Neuronal stem cell (in vitro differentiated cells): ENCODE measurements around the gene SIK3.

Experiments used
- DNase-seq: peaks from one replicate; pipeline ENCODE4 v3.0.0-alpha.2; 2013; ENCODE audit warnings: low spot score
- H2AFZ ChIP-seq: one replicate; pipeline ENCODE4 v1.6.1; 2013; ENCODE audit warnings: mild to moderate bottlenecking, low read length, inconsistent platforms
- H2AK5ac ChIP-seq: 2 replicates; pipeline ENCODE4 v1.6.1; 2013; ENCODE audit warnings: low read depth, mild to moderate bottlenecking, inconsistent platforms, low read length, moderate library complexity, mixed read lengths
- H2BK120ac ChIP-seq: 2 replicates; pipeline ENCODE4 v1.6.1; 2013; ENCODE audit warnings: low read depth, mild to moderate bottlenecking, inconsistent platforms, low read length, moderate library complexity, mixed read lengths
- H2BK12ac ChIP-seq: one replicate; pipeline ENCODE4 v1.6.1; 2013; ENCODE audit warnings: low read length, inconsistent platforms
- H2BK15ac ChIP-seq: 2 replicates; pipeline ENCODE4 v1.6.1; 2013; ENCODE audit warnings: mild to moderate bottlenecking, low read length, inconsistent platforms, mixed read lengths
- H2BK5ac ChIP-seq: one replicate; pipeline ENCODE4 v1.6.1; 2013; ENCODE audit warnings: inconsistent platforms, mild to moderate bottlenecking, low read length, moderate library complexity
- H3K14ac ChIP-seq: one replicate; pipeline ENCODE4 v1.6.1; 2013; ENCODE audit warnings: low read length, inconsistent platforms
- H3K18ac ChIP-seq: 2 replicates; pipeline ENCODE4 v1.6.1; 2013; ENCODE audit warnings: low read length, inconsistent platforms
- H3K23ac ChIP-seq: 2 replicates; pipeline ENCODE4 v1.6.1; 2013; ENCODE audit warnings: low read depth, mild to moderate bottlenecking, mixed read lengths, low read length, inconsistent platforms; ENCODE audit not compliant: poor library complexity
- H3K27ac ChIP-seq: replicated peaks from 3 replicates; pipeline ENCODE4 v1.5.1; 2013; ENCODE audit warnings: low read length, inconsistent platforms
- H3K27me3 ChIP-seq, 3 experiments: 2 replicates each; pipeline ENCODE4 v1.6.1; 2013; ENCODE audit warnings: low read length in 3 of 3, mild to moderate bottlenecking in 2 of 3, inconsistent platforms in 1 of 3, low read depth in 1 of 3, mixed read lengths in 1 of 3, moderate library complexity in 1 of 3; ENCODE audit not compliant: control insufficient read depth in 3 of 3, insufficient read depth in 3 of 3
- H3K36me3 ChIP-seq, 2 donors: replicated peaks in 1 of 2; 2 replicates each; pipeline ENCODE4 v1.6.1; 2013; ENCODE audit warnings: low read length in 2 of 2; ENCODE audit not compliant: control insufficient read depth in 2 of 2, insufficient read depth in 2 of 2
- H3K4ac ChIP-seq: 2 replicates; pipeline ENCODE4 v1.6.1; 2013; ENCODE audit warnings: inconsistent platforms, mild to moderate bottlenecking, low read length, moderate library complexity
- H3K4me1 ChIP-seq, 2 donors: 1 replicate in 1 of 2; 2 replicates in 1 of 2; pipeline ENCODE4 v1.6.1; 2013; ENCODE audit warnings: low read length in 2 of 2, low read depth in 1 of 2; ENCODE audit not compliant: control insufficient read depth in 2 of 2, insufficient read depth in 1 of 2
- H3K4me2 ChIP-seq: one replicate; pipeline ENCODE4 v1.6.1; 2013; ENCODE audit warnings: mild to moderate bottlenecking, low read length, inconsistent platforms; ENCODE audit not compliant: insufficient read depth, poor library complexity, severe bottlenecking
- H3K4me3 ChIP-seq, 2 donors: 2 replicates each; pipeline ENCODE4 v1.5.1; 2013; ENCODE audit warnings: low read length in 2 of 2, mild to moderate bottlenecking in 2 of 2, inconsistent platforms in 1 of 2, moderate library complexity in 1 of 2
- H3K79me1 ChIP-seq: one replicate; pipeline ENCODE4 v1.6.1; 2013; ENCODE audit warnings: low read depth, mild to moderate bottlenecking, inconsistent platforms, low read length, moderate library complexity
- H3K9ac ChIP-seq: one replicate; pipeline ENCODE4 v1.6.1; 2013; ENCODE audit warnings: mild to moderate bottlenecking, low read depth, low read length, inconsistent platforms; ENCODE audit not compliant: poor library complexity
- H3K9me3 ChIP-seq, 2 donors: replicated peaks in 1 of 2; 2 replicates each; pipeline versions ENCODE3 to v1.6.1; 2013; ENCODE audit warnings: low read length in 2 of 2, mild to moderate bottlenecking in 2 of 2, inconsistent platforms in 1 of 2, low read depth in 1 of 2, mixed read lengths in 1 of 2, moderate library complexity in 1 of 2; ENCODE audit not compliant: control insufficient read depth in 2 of 2, insufficient read depth in 1 of 2
- H4K8ac ChIP-seq: one replicate; pipeline ENCODE4 v1.6.1; 2013; ENCODE audit warnings: low read depth, mild to moderate bottlenecking, inconsistent platforms, low read length, moderate library complexity
- H4K91ac ChIP-seq: one replicate; pipeline ENCODE4 v1.6.1; 2013; ENCODE audit warnings: low read length, low read depth, mild to moderate bottlenecking, inconsistent platforms; ENCODE audit not compliant: poor library complexity
- WGBS, 2 donors: extraction: QIAGEN DNeasy Blood & Tissue Kit; methylation state at CpG; one replicate each; pipeline ENCODE4 v1.1.7; 2013; ENCODE audit warnings: missing lambda C conversion rate in 2 of 2, mixed read lengths in 1 of 2; ENCODE audit not compliant: insufficient read length in 2 of 2, insufficient replicate concordance in 1 of 2; ENCODE audit errors: extremely low coverage in 2 of 2; 5-methylcytosine and 5-hydroxymethylcytosine counted together

SIK3 gene

DNA sequence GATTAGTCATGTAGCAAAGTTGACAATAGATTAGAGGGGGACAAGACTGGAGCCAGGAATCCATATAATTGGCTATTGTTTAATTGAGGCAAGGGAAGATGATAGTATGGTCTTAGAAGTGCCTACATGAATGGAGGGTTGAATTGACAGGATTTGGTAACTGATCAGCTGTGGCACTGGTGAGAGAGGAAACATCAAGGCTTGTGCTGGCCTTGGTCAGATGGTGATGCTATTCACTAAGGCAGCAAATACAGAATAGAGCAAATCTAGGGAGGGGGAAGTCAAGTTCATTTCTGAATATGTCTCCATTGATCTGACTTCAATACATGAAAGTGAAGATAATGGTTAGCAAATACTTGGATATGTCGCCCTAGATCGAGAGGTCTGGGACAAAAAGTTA lies 206.5 kb downstream of the SIK3 start:
- Histone ChIP-seq H3K27ac (no peak overlapping the region), H4K8ac (no peak overlapping the region), H3K4me1 (no peaks in the 10 kb centered on the region), H2BK15ac (no peak overlapping the region), H3K9me3 (no peaks in the 10 kb centered on the region), H3K9ac (no peak overlapping the region), H3K4me2 (no peak overlapping the region), H2AFZ (no peak overlapping the region), H3K4me3 (no peak overlapping the region), H3K27me3 (no peaks in the 10 kb centered on the region), H2AK5ac (no peak overlapping the region), H2BK120ac (no peak overlapping the region), H2BK12ac (no peak overlapping the region), H3K14ac (no peak overlapping the region), H3K4ac (no peak overlapping the region), H3K79me1 (no peaks in the 10 kb centered on the region), H3K23ac (no peak overlapping the region), H2BK5ac (no peak overlapping the region), H4K91ac (no peak overlapping the region), H3K18ac (no peak overlapping the region), H3K36me3 (peaks cover 6 to 53% of the 10 kb centered on the region in 2 donors)
- WGBS, 2 donors, result no CpG with 5 or more reads among the region's 2 CpGs
- DNase-seq, result no peak

DNA sequence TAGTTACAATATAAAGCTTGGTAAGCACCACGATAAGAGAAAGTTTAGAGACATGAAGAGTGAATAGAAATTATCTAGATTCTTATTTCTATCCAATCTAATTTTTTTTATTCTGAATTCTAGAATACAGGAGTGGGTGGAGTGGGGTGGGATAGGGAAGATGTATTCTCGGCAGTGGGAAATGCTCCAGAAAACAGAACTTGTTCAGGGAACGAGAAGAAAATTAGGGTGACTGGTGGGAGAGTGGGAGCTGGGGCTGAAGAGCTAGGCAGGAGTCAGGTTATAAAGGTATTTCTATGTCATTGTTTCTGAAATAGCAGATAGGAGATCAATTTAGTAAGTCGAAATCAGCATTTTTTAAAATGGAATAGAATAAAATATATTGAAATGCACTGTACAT lies 207.6 kb downstream of the SIK3 start:
- H3K4me1 ChIP-seq, result no peaks in the 10 kb centered on the region
- H2BK5ac ChIP-seq, result no peak overlapping the region
- no CpG with 5 or more reads among the region's 4 CpGs for WGBS, 2 donors
- no peak overlapping the region for H3K9ac ChIP-seq
- no peak overlapping the region for H3K4me2 ChIP-seq
- H3K79me1 ChIP-seq, result no peaks in the 10 kb centered on the region
- no peak overlapping the region for H3K23ac ChIP-seq
- H3K4ac ChIP-seq, result no peak overlapping the region
- no peak overlapping the region for H2BK15ac ChIP-seq
- H3K36me3 ChIP-seq, result peaks cover 3 to 42% of the 10 kb centered on the region in 2 donors
- no peak overlapping the region for H3K18ac ChIP-seq
- H2BK120ac ChIP-seq, result no peak overlapping the region
- no peaks in the 10 kb centered on the region for H3K9me3 ChIP-seq
- H2AFZ ChIP-seq, result no peak overlapping the region
- no peak overlapping the region for H3K27ac ChIP-seq
- no peak for DNase-seq
- H4K8ac ChIP-seq, result no peak overlapping the region
- no peak overlapping the region for H3K4me3 ChIP-seq
- no peak overlapping the region for H2BK12ac ChIP-seq
- no peak overlapping the region for H3K14ac ChIP-seq
- no peak overlapping the region for H2AK5ac ChIP-seq
- no peaks in the 10 kb centered on the region for H3K27me3 ChIP-seq
- no peak overlapping the region for H4K91ac ChIP-seq

DNA sequence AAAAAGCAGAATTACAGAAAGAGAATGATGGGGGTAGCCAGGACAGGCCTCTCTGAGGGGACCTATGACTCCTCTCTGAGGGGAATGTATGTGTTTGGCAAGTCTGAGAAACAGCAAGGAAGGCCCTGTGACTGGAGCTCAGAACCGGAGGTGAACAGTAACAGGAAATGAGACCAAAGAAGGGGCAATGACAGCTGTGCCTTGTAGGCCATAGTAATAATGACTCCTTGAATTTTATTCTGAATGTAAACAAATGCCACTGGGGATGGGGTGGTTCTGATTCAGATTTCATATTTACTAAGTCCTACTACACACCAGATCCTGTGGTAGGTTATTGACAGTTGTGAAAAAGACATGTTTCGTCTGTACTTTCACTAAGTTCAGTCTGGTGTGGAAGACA lies 208.0 kb downstream of the SIK3 start:
- Histone ChIP-seq H3K14ac (no peak overlapping the region), H3K4me2 (no peak overlapping the region), H2BK12ac (no peak overlapping the region), H3K9ac (no peak overlapping the region), H3K27me3 (no peaks in the 10 kb centered on the region), H2AK5ac (no peak overlapping the region), H3K9me3 (no peaks in the 10 kb centered on the region), H2BK15ac (no peak overlapping the region), H4K91ac (no peak overlapping the region), H2BK120ac (no peak overlapping the region), H3K4me3 (no peak overlapping the region), H3K23ac (no peak overlapping the region), H2AFZ (no peak overlapping the region), H4K8ac (no peak overlapping the region), H3K36me3 (peaks cover 3 to 37% of the 10 kb centered on the region in 2 donors), H3K79me1 (no peaks in the 10 kb centered on the region), H2BK5ac (no peak overlapping the region), H3K4me1 (no peaks in the 10 kb centered on the region), H3K18ac (no peak overlapping the region), H3K4ac (no peak overlapping the region), H3K27ac (no peak overlapping the region)
- WGBS, 2 donors, result no CpG with 5 or more reads among the region's 2 CpGs
- DNase-seq, result no peak

DNA sequence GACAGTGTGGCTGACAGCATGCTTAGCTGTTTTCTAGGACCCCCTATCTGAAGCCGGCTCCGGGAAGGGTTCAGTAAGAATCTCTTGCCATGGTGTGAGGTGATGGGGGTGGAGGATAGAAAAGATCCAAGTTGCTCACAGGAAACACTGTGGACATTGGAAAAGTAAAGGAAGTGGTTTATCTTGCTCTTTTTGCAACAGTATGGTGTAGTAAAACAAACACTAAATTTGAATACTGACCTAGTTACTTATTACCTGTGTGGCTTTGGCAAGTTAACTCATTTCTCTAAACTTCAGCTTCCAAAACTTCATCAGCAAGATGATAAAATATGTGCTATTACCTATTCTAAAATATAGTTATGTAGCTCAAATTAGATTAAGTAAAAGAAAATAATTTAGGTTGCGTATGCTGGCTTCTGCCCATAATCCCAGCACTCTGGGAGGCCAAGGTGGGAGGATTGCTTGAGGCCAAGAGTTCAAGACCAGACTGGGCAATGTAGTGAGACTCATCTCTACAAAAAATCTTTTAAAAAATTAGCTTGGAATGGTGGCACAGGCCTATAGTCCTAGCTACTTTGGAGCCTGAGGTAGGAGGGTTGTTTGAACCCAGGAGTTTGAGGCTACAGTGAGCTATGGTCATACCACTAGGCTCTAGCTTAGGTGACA lies 209.2 kb downstream of the SIK3 start:
- no peak overlapping the region for H2AK5ac ChIP-seq
- no CpG with 5 or more reads among the region's 3 CpGs for WGBS, 2 donors
- no peak overlapping the region for H3K4me3 ChIP-seq
- H2AFZ ChIP-seq, result no peak overlapping the region
- H4K91ac ChIP-seq, result no peak overlapping the region
- H3K4me2 ChIP-seq, result no peak overlapping the region
- H3K27me3 ChIP-seq, result no peaks in the 10 kb centered on the region
- no peak for DNase-seq
- no peaks in the 10 kb centered on the region for H3K79me1 ChIP-seq
- no peak overlapping the region for H3K23ac ChIP-seq
- no peak overlapping the region for H2BK120ac ChIP-seq
- H3K9me3 ChIP-seq, result no peaks in the 10 kb centered on the region
- no peak overlapping the region for H3K27ac ChIP-seq
- peaks cover 2 to 26% of the 10 kb centered on the region in 2 donors for H3K36me3 ChIP-seq
- no peak overlapping the region for H2BK15ac ChIP-seq
- no peaks in the 10 kb centered on the region for H3K4me1 ChIP-seq
- H2BK12ac ChIP-seq, result no peak overlapping the region
- no peak overlapping the region for H3K9ac ChIP-seq
- no peak overlapping the region for H3K18ac ChIP-seq
- no peak overlapping the region for H4K8ac ChIP-seq
- no peak overlapping the region for H2BK5ac ChIP-seq
- H3K4ac ChIP-seq, result no peak overlapping the region
- no peak overlapping the region for H3K14ac ChIP-seq
